GM10248 (cell line): ENCODE results near the gene MPP3.

Experiments used
- CTCF ChIA-PET: fragments of 300-600 bp; sonication (Branson Sonifier 250); formaldehyde crosslinking; extraction: SDS; loops from one replicate; lab custom pipeline; 2021; ENCODE audit warnings: antibody characterized with exemption; lab: Yijun Ruan, JAX
- POLR2A ChIA-PET: fragments of 350-650 bp; sonication (Branson Sonifier 250); formaldehyde crosslinking; extraction: SDS; loops from one replicate; lab custom pipeline; 2020; ENCODE audit warnings: antibody characterized with exemption; lab: Yijun Ruan, JAX
- DNase-seq: peaks from one replicate; pipeline ENCODE4 v3.0.0; 2012; ENCODE audit errors: extremely low spot score
- CTCF ChIP-seq: IDR thresholded peaks from 2 replicates; pipeline ENCODE4 v1.5.1; 2012; ENCODE audit warnings: mild to moderate bottlenecking, low read depth; ENCODE audit errors: extremely low read depth, missing control alignments, control extremely low read depth

The MPP3 gene

GRCh38 chr17:43790311-43790940 is 42.5 kb downstream of the MPP3 start:
- no peak for TF ChIP-seq CTCF
- POLR2A ChIA-PET, result no interaction called here
- CTCF ChIA-PET, result interaction anchor here (1.2 to 2.0 kb wide), 2 partner anchors 56 to 88 kb away, joined by 4 to 5 read pairs; partner anchors contain the start of gene CD300LG
- DNase-seq, result no peak

- no peak for TF ChIP-seq CTCF
- ChIA-PET CTCF (interaction anchor here (1.2 to 2.0 kb wide), 2 partner anchors 57 to 89 kb away, joined by 4 to 5 read pairs; partner anchors contain the start of gene CD300LG), POLR2A (no interaction called here)
- no peak for DNase-seq
Measured at GRCh38 chr17:43789482-43789881, 43.5 kb downstream of the MPP3 start.

GRCh38 chr17:43788540-43788939 is 44.4 kb downstream of the MPP3 start:
- no peak for DNase-seq
- ChIA-PET CTCF (interaction anchor here (1.3 kb wide), 1 partner anchor 21 kb away, joined by 3 read pairs; no protein-coding TSS in a partner anchor), POLR2A (no interaction called here)
- TF ChIP-seq CTCF, result no peak

GRCh38 chr17:43787728-43788127 is 45.2 kb downstream of the MPP3 start:
- ChIA-PET CTCF (interaction anchor here (1.3 kb wide), 1 partner anchor 20 kb away, joined by 3 read pairs; no protein-coding TSS in a partner anchor), POLR2A (no interaction called here)
- TF ChIP-seq CTCF, result no peak
- no peak for DNase-seq

GRCh38 chr17:43784628-43785101 is 48.3 kb downstream of the MPP3 start:
- TF ChIP-seq CTCF, result no peak
- ChIA-PET CTCF (no interaction called here), POLR2A (no interaction called here)
- DNase-seq, result no peak

- TF ChIP-seq CTCF, result no peak
- no peak for DNase-seq
- ChIA-PET CTCF (no interaction called here), POLR2A (no interaction called here)
Measured at GRCh38 chr17:43784068-43784467, 48.9 kb downstream of the MPP3 start.
